ENCODE measurements around the gene PRPF18. TPM values are rescaled to one million over a fixed set of nuclear protein-coding genes. Genes with fewer than 3 reads are reported as not detected.

Gene PRPF18
- total RNA-seq, 1 donor from 2014 or later: 21.0 TPM

DNA sequence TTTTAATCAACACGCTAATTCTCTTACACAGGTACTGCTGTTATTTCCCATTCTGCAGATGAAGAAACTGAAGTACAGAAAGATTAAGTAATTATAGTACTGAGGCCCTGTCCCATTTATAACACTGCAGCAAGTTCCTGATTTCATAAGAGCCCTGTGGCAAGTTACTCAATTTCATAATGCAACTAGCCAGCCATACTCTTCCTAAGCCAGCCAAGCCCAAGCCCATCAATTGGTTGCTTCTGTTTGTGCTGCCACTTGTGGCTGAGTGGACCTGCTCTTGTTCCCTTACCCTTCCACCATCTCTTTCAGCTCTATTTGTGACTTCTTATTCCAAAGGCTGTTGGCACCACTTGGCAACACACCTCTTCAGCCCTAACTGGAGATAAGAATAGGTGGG, 19.7 kb upstream of the PRPF18 start:
- H3K4me1 ChIP-seq (ENCODE audit: insufficient read depth, low read length): no peaks in the 10 kb centered on the region
- no peak overlapping the region for H3K9ac ChIP-seq (ENCODE audit: low read length)
- DNase-seq (ENCODE audit: low read depth): no peak
- no peak for FAIRE-seq
- no peak overlapping the region for H3K4me3 ChIP-seq (ENCODE audit: insufficient read depth, low read depth, low read length)
- H3K9me3 ChIP-seq (ENCODE audit: insufficient read depth, low read depth, low read length): peaks cover 8% of the 10 kb centered on the region
- H3K4me2 ChIP-seq (ENCODE audit: low read length): no peak overlapping the region
- Mint-ChIP-seq H3K27me3 (ENCODE audit: low read depth, unreplicated experiment) (no peaks in the 10 kb centered on the region), H3K27ac (ENCODE audit: unreplicated experiment) (no peak overlapping the region), H3K4me1 (ENCODE audit: low read depth, unreplicated experiment) (no peaks in the 10 kb centered on the region), H3K36me3 (ENCODE audit: low read depth, unreplicated experiment) (no peaks in the 10 kb centered on the region), H3K9me3 (ENCODE audit: unreplicated experiment) (peaks cover 11% of the 10 kb centered on the region), H3K4me3 (ENCODE audit: unreplicated experiment) (no peak overlapping the region)
- H4K20me1 ChIP-seq (ENCODE audit: insufficient read depth, low read length): no peaks in the 10 kb centered on the region
- H3K27ac ChIP-seq (ENCODE audit: low read depth, low read length): no peak overlapping the region
- TF ChIP-seq EZH2 (IDR thresholded peaks at IDR 0.05; ENCODE audit: insufficient read depth, low read length): no peak
- TF ChIP-seq, protein P1, sequence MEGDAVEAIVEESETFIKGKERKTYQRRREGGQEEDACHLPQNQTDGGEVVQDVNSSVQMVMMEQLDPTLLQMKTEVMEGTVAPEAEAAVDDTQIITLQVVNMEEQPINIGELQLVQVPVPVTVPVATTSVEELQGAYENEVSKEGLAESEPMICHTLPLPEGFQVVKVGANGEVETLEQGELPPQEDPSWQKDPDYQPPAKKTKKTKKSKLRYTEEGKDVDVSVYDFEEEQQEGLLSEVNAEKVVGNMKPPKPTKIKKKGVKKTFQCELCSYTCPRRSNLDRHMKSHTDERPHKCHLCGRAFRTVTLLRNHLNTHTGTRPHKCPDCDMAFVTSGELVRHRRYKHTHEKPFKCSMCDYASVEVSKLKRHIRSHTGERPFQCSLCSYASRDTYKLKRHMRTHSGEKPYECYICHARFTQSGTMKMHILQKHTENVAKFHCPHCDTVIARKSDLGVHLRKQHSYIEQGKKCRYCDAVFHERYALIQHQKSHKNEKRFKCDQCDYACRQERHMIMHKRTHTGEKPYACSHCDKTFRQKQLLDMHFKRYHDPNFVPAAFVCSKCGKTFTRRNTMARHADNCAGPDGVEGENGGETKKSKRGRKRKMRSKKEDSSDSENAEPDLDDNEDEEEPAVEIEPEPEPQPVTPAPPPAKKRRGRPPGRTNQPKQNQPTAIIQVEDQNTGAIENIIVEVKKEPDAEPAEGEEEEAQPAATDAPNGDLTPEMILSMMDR (IDR thresholded peaks at IDR 0.05; ENCODE audit: insufficient read depth, low read depth, low read length): no peak
- H2AFZ ChIP-seq (ENCODE audit: low read depth, low read length): no peak overlapping the region
- H3K79me2 ChIP-seq (ENCODE audit: insufficient read depth, low read length): no peaks in the 10 kb centered on the region
- peaks cover 2% of the 10 kb centered on the region for H3K27me3 ChIP-seq (ENCODE audit: insufficient read depth, low read length)
- no peaks in the 10 kb centered on the region for H3K36me3 ChIP-seq (ENCODE audit: insufficient read depth, low read length)

DNA sequence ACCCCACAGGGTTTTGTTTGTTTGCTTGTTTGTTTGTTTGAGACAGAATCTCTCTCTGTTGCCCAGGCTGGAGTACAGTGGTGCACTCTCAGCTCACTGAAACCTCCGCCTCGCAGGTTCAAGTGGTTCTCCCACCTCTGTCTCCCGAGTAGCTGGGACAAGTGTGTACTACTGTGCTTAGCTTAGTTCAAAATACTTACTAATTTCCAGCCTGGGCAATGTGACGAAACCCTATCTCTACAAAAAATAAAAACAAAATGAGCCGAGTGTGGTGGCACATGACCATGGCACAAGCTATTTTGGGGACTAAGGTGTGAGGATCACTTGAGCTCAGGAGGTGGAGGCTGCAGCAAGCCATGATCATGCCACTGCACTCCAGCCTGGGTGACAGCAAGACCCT, 15.2 kb upstream of the PRPF18 start:
- no peak overlapping the region for H2AFZ ChIP-seq (ENCODE audit: low read depth, low read length)
- H3K36me3 ChIP-seq (ENCODE audit: insufficient read depth, low read length): no peaks in the 10 kb centered on the region
- no peak overlapping the region for H3K4me3 Mint-ChIP-seq (ENCODE audit: unreplicated experiment)
- no peak overlapping the region for H3K4me3 ChIP-seq (ENCODE audit: insufficient read depth, low read depth, low read length)
- no peaks in the 10 kb centered on the region for H3K4me1 Mint-ChIP-seq (ENCODE audit: low read depth, unreplicated experiment)
- FAIRE-seq (no peak), DNase-seq (ENCODE audit: low read depth) (no peak)
- peaks cover 8% of the 10 kb centered on the region for H3K27me3 ChIP-seq (ENCODE audit: insufficient read depth, low read length)
- H3K9ac ChIP-seq (ENCODE audit: low read length): no peak overlapping the region
- no peaks in the 10 kb centered on the region for H3K4me1 ChIP-seq (ENCODE audit: insufficient read depth, low read length)
- H3K27ac ChIP-seq (ENCODE audit: low read depth, low read length): no peak overlapping the region
- H3K79me2 ChIP-seq (ENCODE audit: insufficient read depth, low read length): no peaks in the 10 kb centered on the region
- peaks cover 6% of the 10 kb centered on the region for H3K27me3 Mint-ChIP-seq (ENCODE audit: low read depth, unreplicated experiment)
- H4K20me1 ChIP-seq (ENCODE audit: insufficient read depth, low read length): no peaks in the 10 kb centered on the region
- TF ChIP-seq, protein P1 (IDR thresholded peaks at IDR 0.05; ENCODE audit: insufficient read depth, low read depth, low read length): no peak
- TF ChIP-seq EZH2 (IDR thresholded peaks at IDR 0.05; ENCODE audit: insufficient read depth, low read length): no peak
- H3K36me3 Mint-ChIP-seq (ENCODE audit: low read depth, unreplicated experiment): no peaks in the 10 kb centered on the region
- no peak overlapping the region for H3K27ac Mint-ChIP-seq (ENCODE audit: unreplicated experiment)
- H3K9me3 ChIP-seq (ENCODE audit: insufficient read depth, low read depth, low read length): no peaks in the 10 kb centered on the region
- H3K4me2 ChIP-seq (ENCODE audit: low read length): no peak overlapping the region
- H3K9me3 Mint-ChIP-seq (ENCODE audit: unreplicated experiment): peaks cover 6% of the 10 kb centered on the region

DNA sequence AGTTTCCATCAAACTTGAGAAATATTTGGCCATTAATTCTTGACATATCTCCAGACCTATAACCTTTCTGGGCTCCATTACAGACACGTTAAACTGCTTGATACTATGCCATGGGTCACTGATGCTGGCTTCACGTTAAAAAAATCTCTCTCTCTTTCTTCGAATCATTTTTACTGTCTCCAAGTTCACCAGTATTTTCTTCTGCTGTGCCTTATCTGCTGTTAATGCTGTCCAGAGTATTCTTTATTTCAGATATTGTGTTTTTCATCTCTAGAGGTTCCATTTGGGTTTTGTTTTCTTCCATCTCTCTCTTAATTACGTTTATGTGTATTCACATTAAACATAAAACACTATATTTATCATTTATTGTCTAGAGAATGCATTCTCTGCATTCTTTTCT, 12.8 kb upstream of the PRPF18 start:
- H4K20me1 ChIP-seq (ENCODE audit: insufficient read depth, low read length): no peaks in the 10 kb centered on the region
- H3K9me3 ChIP-seq (ENCODE audit: insufficient read depth, low read depth, low read length): no peaks in the 10 kb centered on the region
- Mint-ChIP-seq H3K36me3 (ENCODE audit: low read depth, unreplicated experiment) (no peaks in the 10 kb centered on the region), H3K4me3 (ENCODE audit: unreplicated experiment) (no peak overlapping the region), H3K27me3 (ENCODE audit: low read depth, unreplicated experiment) (peaks cover 11% of the 10 kb centered on the region), H3K4me1 (ENCODE audit: low read depth, unreplicated experiment) (no peaks in the 10 kb centered on the region), H3K27ac (ENCODE audit: unreplicated experiment) (no peak overlapping the region), H3K9me3 (ENCODE audit: unreplicated experiment) (peaks cover 6% of the 10 kb centered on the region)
- FAIRE-seq (no peak), DNase-seq (ENCODE audit: low read depth) (no peak)
- no peaks in the 10 kb centered on the region for H3K36me3 ChIP-seq (ENCODE audit: insufficient read depth, low read length)
- no peaks in the 10 kb centered on the region for H3K79me2 ChIP-seq (ENCODE audit: insufficient read depth, low read length)
- H3K4me2 ChIP-seq (ENCODE audit: low read length): no peak overlapping the region
- peaks cover 9% of the 10 kb centered on the region for H3K27me3 ChIP-seq (ENCODE audit: insufficient read depth, low read length)
- TF ChIP-seq, protein P1 (IDR thresholded peaks at IDR 0.05; ENCODE audit: insufficient read depth, low read depth, low read length): no peak
- TF ChIP-seq EZH2 (IDR thresholded peaks at IDR 0.05; ENCODE audit: insufficient read depth, low read length): no peak
- no peak overlapping the region for H3K27ac ChIP-seq (ENCODE audit: low read depth, low read length)
- H3K4me1 ChIP-seq (ENCODE audit: insufficient read depth, low read length): no peaks in the 10 kb centered on the region
- H2AFZ ChIP-seq (ENCODE audit: low read depth, low read length): no peak overlapping the region
- no peak overlapping the region for H3K9ac ChIP-seq (ENCODE audit: low read length)
- H3K4me3 ChIP-seq (ENCODE audit: insufficient read depth, low read depth, low read length): no peak overlapping the region

Data from astrocyte (in vitro differentiated cells and primary cell).